GM21390 (cell line): ENCODE measurements around the gene TEDC1.

Experiments used
- ATAC-seq: cut with Tn5 transposase; IDR thresholded peaks from one replicate; pipeline ENCODE4 v1.9.1; 2021; ENCODE audit not compliant: unreplicated experiment

Gene TEDC1

GRCh38 chr14:105495990-105496830 lies 5.2 kb downstream of the TEDC1 start:
- ATAC-seq = no peak

DNA sequence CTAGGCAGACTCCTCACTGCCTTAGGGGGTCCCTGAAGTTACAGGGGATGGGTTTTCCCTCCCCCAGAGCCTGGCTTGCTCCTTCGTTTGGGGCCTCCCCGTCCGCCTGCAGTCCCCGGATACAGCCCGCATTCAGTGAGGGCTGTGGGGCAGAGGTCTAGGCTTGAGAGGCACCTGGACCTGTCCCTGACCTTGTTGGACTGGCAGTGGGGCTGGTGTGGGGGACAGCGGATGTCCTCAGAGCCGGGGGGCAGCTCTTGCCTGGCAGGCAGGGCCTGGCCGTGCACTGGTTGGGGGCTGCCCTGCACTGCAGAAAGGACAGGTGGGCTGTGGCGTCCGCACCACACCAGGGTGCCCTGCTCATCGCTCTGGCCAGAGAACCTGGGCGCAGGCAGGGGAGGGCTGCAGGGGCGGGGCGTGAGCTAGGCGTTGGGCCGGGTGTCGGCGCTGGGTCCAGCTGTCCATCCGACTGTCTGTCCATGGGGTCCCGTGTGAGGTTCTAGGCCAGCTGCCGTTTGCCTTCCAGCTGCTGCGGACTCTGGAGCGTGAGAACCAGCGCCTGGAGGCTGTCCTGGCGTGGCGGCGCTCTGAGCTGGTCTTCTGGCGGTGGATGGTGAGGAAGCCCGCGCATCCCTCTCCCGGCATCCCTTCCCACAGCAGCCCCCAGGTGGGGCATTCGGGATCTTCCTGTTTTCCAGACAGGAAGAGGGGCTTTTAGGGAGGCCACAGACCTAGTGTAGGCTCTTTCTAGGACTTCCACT lies 6.0 kb downstream of the TEDC1 start:
- no peak for ATAC-seq

DNA sequence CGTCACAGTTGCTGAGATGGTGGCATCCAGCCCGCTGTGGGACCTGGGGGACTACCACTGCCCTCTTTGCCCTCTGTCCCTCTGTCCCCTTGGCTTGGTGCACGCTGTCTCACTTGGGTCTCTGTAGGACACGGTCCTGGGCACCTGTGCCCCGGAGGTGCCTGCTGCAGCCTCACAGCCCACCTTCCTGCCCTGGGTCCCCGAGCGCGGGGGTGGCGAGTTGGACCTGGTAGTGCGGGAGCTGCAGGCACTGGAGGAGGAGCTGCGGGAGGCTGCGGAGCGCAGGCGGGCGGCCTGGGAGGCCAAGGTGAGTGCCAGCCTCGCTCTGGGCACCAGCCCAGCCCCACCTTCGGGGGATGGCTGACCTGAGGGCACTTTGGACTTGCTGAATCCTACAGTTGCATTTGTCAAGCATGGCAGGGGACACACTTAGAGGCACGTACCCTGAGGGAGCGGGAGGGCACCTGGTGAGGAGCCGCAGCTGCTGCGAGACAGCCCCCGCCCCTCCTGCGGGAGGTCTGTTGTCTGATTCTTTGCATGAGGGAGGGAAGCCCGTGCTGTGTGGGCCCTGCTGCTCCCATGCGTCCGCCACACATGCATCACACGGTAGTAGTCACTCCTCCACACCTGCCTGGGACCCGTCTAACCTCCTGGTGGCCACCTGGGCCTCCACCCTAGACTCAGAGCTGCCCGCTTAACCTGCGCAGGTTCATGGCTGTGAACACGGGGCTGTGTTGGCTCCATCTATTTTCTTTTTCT lies 6.8 kb downstream of the TEDC1 start:
- ATAC-seq = no peak

DNA sequence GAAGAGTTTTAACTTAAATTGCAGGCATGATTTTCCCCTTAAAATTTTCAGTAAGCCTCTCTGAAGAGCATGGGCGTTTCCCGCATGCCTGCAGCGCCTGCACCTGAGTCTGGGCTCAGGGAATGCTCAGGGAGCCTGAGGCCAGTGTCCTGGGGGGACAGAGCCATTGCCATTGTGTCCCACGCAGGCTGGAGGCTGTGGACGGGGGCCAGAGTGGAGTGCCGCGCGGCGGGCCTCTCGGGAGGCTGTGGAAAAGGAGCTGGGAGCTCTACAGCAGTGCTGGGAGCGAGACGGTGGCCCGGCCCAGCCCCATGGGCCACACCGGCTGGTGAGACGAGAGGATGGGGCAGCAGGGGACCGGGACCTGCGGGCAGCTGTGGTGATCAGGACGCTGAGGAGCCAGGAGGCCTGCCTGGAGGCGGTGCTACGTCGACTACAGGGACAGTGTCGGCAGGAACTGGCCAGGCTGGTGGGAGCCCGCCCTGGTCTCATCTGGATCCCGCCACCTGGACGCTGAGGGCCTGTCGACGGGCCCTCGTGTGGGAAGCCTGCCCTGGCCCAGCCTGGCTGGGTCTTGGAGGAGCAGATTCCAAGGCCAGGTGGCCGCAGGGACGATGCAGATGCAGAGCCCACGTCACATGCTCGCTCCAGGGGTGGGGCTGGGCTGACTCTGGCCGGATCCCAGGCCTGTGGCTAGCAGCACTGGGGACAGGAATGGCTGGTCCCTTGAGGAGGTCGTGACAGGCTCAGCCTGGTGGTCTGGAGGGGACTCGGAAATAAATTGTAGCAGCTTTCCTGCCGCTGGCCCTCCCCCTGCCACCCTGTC lies 7.6 kb downstream of the TEDC1 start:
- ATAC-seq = no peak

DNA sequence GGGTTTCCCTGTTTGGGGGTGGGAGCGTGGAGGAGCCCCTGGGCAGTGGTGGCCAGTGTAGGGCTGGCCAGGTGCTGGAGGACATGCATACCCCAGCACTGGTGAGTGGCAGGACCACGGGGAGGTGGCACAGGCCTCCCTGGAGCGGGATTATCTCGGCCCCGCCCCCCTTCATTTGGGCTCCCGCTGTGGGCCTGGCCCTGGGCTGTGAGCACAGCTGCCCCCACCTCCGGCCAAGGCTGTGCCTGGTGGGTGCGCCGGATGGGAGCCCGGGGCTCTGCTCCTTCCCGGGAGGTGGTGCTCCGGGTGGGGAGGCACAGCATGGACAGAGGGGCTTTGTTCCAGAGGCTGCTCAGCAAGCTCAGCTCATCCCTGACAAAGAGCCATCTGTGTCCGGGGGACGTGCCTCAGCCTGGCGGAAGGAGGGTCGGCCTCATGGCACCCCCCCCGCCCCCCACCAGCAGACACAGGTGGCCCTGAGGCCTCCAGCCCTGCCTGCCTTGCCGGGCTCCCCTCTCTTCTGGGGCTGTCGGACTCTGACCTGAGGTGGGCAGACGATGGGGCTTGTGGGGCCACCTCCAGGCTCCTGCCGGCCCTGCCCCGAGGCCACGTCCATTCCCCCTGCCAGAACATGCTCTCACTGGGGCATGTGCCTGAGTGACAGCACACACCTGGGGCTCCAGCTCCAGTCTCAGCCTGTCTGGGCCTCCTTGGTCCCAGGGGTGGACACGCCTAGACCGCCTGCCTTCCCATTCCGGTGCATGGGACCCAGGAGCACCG lies 8.4 kb downstream of the TEDC1 start:
- no peak for ATAC-seq

GRCh38 chr14:105500036-105500725 lies 9.1 kb downstream of the TEDC1 start:
- ATAC-seq = no peak

DNA sequence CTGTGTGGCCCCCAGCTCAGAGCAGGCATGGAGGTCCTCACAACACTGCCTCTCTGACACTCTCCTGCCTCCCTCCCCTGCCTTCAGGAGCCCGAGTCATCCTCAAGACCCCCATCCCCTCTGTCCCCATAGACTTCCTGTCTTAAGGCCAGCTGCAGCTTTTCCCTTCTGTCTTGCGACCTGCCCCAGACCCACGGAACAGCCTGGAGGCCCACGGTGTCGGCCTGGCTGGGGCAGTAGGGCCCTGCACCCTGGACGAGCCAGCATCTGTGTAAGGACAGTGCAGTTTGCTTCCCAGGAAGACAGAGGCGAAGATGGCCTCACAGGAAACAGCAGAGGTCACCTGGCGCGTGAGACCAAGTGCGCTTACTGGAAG lies 9.7 kb downstream of the TEDC1 start:
- no peak for ATAC-seq

- ATAC-seq = no peak
Measured at GRCh38 chr14:105501504-105502291, 10.7 kb downstream of the TEDC1 start.

DNA sequence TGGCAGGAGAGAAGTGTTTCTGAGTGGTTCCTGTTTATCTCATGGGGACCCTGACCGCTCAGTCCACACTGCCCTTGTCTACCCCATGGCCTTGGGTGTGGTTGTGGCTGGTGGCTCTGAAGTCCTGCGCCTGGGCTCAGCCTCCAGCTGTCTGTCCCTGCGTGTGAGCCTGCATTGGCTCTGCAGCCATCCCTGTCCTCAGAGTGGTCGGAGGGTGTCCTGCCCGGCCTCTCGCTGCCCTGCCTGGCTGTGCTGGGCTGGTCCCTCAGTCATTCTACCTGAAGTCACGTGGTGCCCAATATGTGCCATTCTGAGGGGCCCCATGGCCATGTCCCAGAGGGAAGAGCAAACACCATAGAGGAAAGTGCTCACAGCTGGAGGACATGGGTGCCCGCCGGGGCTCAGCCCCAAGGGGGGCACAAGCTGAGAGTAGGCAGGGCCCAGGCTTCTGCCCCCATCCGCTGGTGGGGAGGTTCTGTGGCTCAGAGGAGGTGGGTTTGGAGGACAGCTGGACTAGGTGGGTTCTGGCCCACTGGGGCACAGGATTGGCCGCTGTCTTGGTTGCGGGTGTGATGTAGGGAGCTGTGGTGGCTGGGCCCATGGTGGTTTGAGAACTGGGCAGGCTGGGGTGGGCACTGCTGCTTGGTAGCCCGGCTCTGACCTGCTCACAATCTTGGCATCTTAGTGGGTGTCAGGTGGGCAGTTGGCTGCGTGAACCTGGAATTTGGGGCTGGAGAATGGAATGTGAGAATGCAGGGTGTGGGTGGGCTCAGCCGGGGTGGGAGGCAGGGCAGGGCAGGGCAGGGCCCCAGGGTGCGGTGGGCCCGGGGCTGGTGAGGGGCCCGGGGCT lies 11.6 kb downstream of the TEDC1 start:
- ATAC-seq = no peak

DNA sequence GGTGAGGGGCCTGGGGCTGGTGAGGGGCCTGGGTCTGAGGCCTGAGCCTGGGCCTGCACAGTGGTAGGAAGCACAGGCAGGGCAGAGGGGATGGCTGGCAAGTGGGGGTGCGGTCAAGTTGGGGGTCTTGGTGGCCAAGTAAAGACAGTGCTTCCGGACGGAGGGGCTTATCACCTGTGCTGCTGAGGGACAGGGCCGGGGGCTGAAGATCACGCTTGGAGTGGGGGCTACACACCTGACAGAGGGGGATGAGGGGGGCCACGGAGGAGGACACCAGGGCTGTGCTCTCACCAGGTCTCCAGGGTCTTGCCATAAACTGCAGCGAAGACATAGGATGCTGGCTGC lies 12.2 kb downstream of the TEDC1 start:
- ATAC-seq = no peak

DNA sequence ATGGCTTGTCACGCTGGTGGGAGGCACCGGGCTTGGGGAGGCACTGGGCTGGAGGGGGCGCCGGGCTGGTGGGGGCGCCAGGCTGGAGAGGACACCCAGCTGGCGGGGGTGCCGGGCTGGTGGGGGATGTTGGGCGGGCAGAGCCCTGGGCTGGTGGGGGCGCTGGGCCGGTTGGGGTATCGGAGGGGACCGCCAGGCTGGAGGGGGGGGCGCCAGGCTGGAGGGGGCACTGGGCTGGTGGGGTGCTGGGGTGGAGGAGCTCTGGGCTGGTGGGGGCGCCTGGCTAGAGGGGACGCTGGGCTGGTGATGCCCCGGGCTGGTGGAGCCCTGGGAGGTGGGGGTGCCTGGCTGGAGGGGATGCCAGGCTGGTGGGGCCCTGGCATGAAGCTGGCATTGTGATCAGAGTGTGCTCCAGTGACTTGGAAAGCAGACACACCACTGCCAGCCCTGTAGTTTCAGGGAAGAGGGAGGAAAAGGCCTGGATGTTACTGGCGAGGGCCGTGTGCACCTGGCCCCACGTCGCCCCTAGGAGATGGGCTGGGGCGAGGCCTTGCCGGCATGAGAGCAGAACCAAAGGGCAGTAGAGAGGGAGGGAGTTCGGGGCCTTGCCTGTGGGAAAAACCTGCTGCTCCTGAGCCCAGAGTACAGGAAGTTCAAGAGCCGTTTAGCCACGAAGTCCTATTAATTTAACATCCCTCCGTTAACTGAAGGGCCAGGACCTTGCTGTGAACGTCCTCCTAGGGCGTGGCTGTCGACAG lies 13.1 kb downstream of the TEDC1 start:
- ATAC-seq = no peak

GRCh38 chr14:105505101-105505500 lies 14.1 kb downstream of the TEDC1 start:
- ATAC-seq = no peak

DNA sequence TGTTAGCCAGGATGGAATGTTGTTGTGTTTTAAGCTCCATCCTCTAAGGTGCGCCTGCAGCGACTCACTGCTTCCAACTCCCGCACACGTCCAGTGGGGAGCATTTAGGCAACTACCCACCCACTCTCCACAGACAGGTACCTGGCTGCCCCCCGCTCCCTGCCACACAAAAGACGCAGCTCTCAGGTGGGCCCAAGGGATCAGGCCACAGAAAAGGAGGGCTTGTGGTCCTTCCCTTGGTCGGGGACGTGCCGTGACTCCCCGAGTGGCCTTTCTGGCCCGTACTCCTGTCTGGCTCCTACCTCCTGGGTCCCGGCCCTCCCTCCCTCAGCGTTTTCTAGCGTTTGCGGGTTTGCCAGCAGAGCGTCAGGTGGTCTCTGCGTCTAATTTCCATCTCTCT lies 16.2 kb downstream of the TEDC1 start:
- no peak for ATAC-seq

- ATAC-seq = no peak
Measured at GRCh38 chr14:105508069-105508468, 17.0 kb downstream of the TEDC1 start.

GRCh38 chr14:105508601-105509000 lies 17.6 kb downstream of the TEDC1 start:
- no peak for ATAC-seq

DNA sequence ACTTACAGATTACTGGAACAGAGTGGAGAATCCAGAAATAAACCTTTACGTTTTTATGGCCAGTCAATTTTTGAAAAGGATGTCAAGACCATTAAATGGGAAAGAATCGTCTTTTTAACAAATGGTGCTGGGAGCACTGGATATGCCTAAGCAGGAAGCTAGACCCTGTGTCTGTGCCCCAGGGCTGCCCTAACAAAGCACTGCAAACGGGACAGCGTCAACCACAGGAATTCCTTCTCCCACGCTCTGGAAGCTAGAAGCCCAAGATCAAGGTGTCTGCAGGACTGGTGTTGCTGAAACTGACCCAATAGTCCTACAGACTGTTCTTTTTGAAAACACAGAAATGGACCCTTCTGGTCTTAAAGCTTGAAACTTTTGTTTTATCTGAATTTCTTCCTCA lies 26.1 kb downstream of the TEDC1 start:
- no peak for ATAC-seq
